K562 (cell line): ENCODE measurements around the gene JUNB. TPM values are rescaled to one million over a fixed set of nuclear protein-coding genes. Genes with fewer than 3 reads are reported as not detected.
A peak's percentile ranks its signal among the peaks of the same experiment; 100 is the strongest.

Source experiments
- CBFA2T2 ChIP-seq: fragments of 450-650 bp; conservative IDR thresholded peaks from 2 replicates; pipeline ENCODE4 v1.6.1; 2017; ENCODE audit warnings: mild to moderate bottlenecking
- CREM ChIP-seq: IDR thresholded peaks from 2 replicates; pipeline ENCODE4 v1.6.1; 2014; ENCODE audit warnings: antibody characterized with exemption, low read depth
- CXXC5 ChIP-seq: fragments of 250-450 bp; sonication (Bioruptor Pico); IDR thresholded peaks from 2 replicates; pipeline ENCODE4 v1.8.0; 2022; ENCODE audit warnings: inconsistent platforms, mild to moderate bottlenecking, moderate library complexity
- GTF2E2 ChIP-seq: fragments of 200-800 bp; sonication (Bioruptor generic); IDR thresholded peaks from 2 replicates; pipeline ENCODE4 v1.6.1; 2016; ENCODE audit warnings: missing genetic modification characterization, missing compliant biosample characterization
- HIVEP1 ChIP-seq: fragments of 250-450 bp; sonication (Bioruptor Pico); IDR thresholded peaks from 2 replicates; pipeline ENCODE4 v1.4.0; 2020; ENCODE audit warnings: mild to moderate bottlenecking
- MAFK ChIP-seq: IDR thresholded peaks from 2 replicates; pipeline ENCODE4 v1.6.1; 2011; ENCODE audit warnings: low read length, improper control_type of control experiment
- NFXL1 ChIP-seq: fragments of 450-650 bp; formaldehyde crosslinking; IDR thresholded peaks from 2 replicates; pipeline ENCODE4 v1.4.0; 2021; ENCODE audit warnings: mild to moderate bottlenecking
- NRF1 ChIP-seq, 2 experiments: fragments of 450-650 bp; IDR thresholded peaks in 1 of 2; conservative IDR thresholded peaks in 1 of 2; 2 replicates each; pipeline ENCODE4 v1.6.1; 2014; ENCODE audit warnings: mild to moderate bottlenecking in 2 of 2
- POLR2B ChIP-seq: fragments of 450-650 bp; IDR thresholded peaks from 2 replicates; pipeline ENCODE4 v1.6.1; 2018; ENCODE audit warnings: low read depth; ENCODE audit not compliant: partially characterized antibody
- PRMT5 ChIP-seq: sonication (generic); formaldehyde crosslinking; IDR thresholded peaks from 2 replicates; pipeline ENCODE4 v1.5.0; 2020; ENCODE audit warnings: missing genetic modification reagents
- SIRT6 ChIP-seq: IDR thresholded peaks from one replicate; pipeline ENCODE4 v1.6.1; 2012; ENCODE audit warnings: low read depth, mild to moderate bottlenecking, control low read depth, inconsistent platforms, low read length, moderate library complexity
- SMARCB1 ChIP-seq: IDR thresholded peaks from 2 replicates; pipeline ENCODE4 v1.6.1; 2011; ENCODE audit warnings: improper control_type of control experiment, low read depth; ENCODE audit not compliant: insufficient read length
- SRSF9 ChIP-seq: fragments of 200-400 bp; formaldehyde crosslinking; IDR thresholded peaks from 2 replicates; pipeline ENCODE4 v1.6.1; 2017; ENCODE audit warnings: low read depth, low read length, borderline replicate concordance
- ZC3H8 ChIP-seq: fragments of 450-650 bp; IDR thresholded peaks from 2 replicates; pipeline ENCODE4 v1.6.1; 2017
- ZFP30 ChIP-seq: fragments of 250-450 bp; sonication (Bioruptor Pico); IDR thresholded peaks from 2 replicates; pipeline ENCODE4 v1.8.0; 2022; ENCODE audit warnings: moderate library complexity, mild to moderate bottlenecking, inconsistent platforms, borderline replicate concordance
- ZNF133 ChIP-seq: fragments of 250-450 bp; sonication (Bioruptor Pico); IDR thresholded peaks from 2 replicates; pipeline ENCODE4 v1.4.0; 2020; ENCODE audit warnings: mild to moderate bottlenecking
- ZNF699 ChIP-seq: fragments of 250-450 bp; sonication (Bioruptor Pico); IDR thresholded peaks from 2 replicates; pipeline ENCODE4 v1.8.0; 2021; ENCODE audit warnings: mild to moderate bottlenecking, moderate library complexity; ENCODE audit not compliant: insufficient replicate concordance
- polyA plus RNA-seq, 8 experiments: library from polyadenylated mRNA; depleted of rRNA in 4 of 8; stranded (reverse) in 5 of 8; unstranded in 3 of 8; fragments of >200 nt; fragmentation: Nextera tagmentation in 2 of 8; fragmentation: Illumina TruSeq in 1 of 8; extraction: Ambion mirVana in 2 of 8; extraction: Trizol in 1 of 8; gene quantifications; 2 replicates each; pipeline versions ENCODE4 v1.2.1 to v1.2.3, GENCODE V29; 2011 to 2014; ENCODE audit warnings: inconsistent platforms in 1 of 8, missing spikeins in 1 of 8
- total RNA-seq, 7 experiments: library from RNA; depleted of rRNA in 6 of 7; stranded (reverse); fragments of >200 nt in 6 of 7; fragmentation: Illumina TruSeq in 2 of 7; extraction: Trizol in 2 of 7; gene quantifications; 2 replicates each; pipeline versions ENCODE4 v1.2.1 to v1.2.3, GENCODE V29; 2011 to 2021; ENCODE audit warnings: low replicate concordance in 1 of 7
- TF ChIP-seq, protein P1 (sequence below): sonication (generic); formaldehyde crosslinking; IDR thresholded peaks from 2 replicates; pipeline ENCODE4 v1.8.0; 2023; ENCODE audit warnings: missing genetic modification reagents, mild to moderate bottlenecking, borderline replicate concordance
- TF ChIP-seq, protein P2 (sequence below): sonication (generic); formaldehyde crosslinking; IDR thresholded peaks from 2 replicates; pipeline ENCODE4 v1.8.0; 2022; ENCODE audit warnings: mild to moderate bottlenecking, missing genetic modification reagents, borderline replicate concordance
- TF ChIP-seq, protein P3 (sequence below): sonication (generic); formaldehyde crosslinking; IDR thresholded peaks from 2 replicates; pipeline ENCODE4 v1.8.0; 2022; ENCODE audit warnings: missing genetic modification reagents, mild to moderate bottlenecking, moderate library complexity, borderline replicate concordance

Gene JUNB
- total and polyA plus RNA-seq, 9 of the 15 experiments (the other 6 are each of a cell fraction or from before 2014, with no cell fraction given) = 0.23 to 88.1 (median 13.1) TPM

DNA sequence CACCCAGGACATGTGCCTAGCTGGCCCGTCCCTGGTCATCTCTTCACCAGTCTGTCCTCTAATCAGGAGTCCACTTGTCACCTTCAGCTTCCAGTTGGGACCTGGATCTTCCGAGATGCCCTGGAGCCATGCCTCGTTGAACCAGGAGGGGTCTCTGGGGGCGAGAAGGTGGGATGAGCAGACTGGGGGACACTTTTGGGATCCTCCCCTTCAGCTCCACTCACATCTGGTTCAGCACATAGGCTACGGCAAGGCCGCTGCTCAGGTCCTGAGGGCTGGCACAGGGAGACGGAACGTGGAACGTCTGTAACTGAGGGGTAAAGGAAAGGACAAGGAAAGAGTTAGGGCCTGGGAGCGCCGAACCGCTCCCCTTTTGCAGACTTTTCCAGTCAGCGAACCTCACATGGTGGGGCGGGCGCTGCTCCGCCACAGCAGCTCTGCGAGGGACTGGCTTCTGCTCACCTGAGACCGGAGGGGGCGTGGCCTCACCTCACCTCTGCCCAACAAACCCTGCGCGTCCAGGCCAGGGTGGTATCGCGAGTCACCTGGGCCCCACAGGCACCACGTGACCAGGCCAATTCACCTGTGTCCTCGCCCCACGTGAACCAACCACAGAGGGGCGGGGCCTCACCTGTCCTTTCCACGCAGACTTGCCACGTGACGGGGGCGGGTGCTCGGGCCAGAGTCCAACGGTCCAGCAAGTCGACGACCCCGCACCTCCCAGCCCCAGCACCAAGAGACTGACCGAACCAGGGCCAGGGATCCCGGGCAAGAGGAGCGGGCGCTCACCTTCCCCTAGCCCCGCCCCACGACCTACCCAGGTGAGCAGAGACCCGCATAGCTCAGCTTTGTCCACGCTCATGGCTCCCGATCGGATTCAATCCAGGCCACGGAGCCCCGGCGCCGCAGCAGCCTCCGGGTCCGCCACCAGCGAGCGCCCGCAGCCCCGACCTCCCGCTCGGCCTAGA lies 16.4 kb upstream of the JUNB start, which contains the start of gene HOOK2 (continued):
- TF ChIP-seq, protein P1, sequence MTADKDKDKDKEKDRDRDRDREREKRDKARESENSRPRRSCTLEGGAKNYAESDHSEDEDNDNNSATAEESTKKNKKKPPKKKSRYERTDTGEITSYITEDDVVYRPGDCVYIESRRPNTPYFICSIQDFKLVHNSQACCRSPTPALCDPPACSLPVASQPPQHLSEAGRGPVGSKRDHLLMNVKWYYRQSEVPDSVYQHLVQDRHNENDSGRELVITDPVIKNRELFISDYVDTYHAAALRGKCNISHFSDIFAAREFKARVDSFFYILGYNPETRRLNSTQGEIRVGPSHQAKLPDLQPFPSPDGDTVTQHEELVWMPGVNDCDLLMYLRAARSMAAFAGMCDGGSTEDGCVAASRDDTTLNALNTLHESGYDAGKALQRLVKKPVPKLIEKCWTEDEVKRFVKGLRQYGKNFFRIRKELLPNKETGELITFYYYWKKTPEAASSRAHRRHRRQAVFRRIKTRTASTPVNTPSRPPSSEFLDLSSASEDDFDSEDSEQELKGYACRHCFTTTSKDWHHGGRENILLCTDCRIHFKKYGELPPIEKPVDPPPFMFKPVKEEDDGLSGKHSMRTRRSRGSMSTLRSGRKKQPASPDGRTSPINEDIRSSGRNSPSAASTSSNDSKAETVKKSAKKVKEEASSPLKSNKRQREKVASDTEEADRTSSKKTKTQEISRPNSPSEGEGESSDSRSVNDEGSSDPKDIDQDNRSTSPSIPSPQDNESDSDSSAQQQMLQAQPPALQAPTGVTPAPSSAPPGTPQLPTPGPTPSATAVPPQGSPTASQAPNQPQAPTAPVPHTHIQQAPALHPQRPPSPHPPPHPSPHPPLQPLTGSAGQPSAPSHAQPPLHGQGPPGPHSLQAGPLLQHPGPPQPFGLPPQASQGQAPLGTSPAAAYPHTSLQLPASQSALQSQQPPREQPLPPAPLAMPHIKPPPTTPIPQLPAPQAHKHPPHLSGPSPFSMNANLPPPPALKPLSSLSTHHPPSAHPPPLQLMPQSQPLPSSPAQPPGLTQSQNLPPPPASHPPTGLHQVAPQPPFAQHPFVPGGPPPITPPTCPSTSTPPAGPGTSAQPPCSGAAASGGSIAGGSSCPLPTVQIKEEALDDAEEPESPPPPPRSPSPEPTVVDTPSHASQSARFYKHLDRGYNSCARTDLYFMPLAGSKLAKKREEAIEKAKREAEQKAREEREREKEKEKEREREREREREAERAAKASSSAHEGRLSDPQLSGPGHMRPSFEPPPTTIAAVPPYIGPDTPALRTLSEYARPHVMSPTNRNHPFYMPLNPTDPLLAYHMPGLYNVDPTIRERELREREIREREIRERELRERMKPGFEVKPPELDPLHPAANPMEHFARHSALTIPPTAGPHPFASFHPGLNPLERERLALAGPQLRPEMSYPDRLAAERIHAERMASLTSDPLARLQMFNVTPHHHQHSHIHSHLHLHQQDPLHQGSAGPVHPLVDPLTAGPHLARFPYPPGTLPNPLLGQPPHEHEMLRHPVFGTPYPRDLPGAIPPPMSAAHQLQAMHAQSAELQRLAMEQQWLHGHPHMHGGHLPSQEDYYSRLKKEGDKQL (CRISPR knock-in tag) = no peak
- no peak for TF ChIP-seq POLR2B
- no peak for TF ChIP-seq NFXL1
- no peak for TF ChIP-seq SMARCB1
- no peak for TF ChIP-seq GTF2E2 (tag)
- TF ChIP-seq HIVEP1 = 0 out of 2 replicates have a peak, but pooled peaks have one; percentile 49
- TF ChIP-seq ZNF699 (CRISPR knock-in tag) = no peak
- no peak for TF ChIP-seq PRMT5 (CRISPR knock-in tag)
- no peak; a peak in 1 of 4 replicates for TF ChIP-seq NRF1 (conservative IDR thresholded peaks at IDR 0.05 in 1 of 2, IDR thresholded peaks at IDR 0.05 in 1 of 2)
- TF ChIP-seq, protein P2, sequence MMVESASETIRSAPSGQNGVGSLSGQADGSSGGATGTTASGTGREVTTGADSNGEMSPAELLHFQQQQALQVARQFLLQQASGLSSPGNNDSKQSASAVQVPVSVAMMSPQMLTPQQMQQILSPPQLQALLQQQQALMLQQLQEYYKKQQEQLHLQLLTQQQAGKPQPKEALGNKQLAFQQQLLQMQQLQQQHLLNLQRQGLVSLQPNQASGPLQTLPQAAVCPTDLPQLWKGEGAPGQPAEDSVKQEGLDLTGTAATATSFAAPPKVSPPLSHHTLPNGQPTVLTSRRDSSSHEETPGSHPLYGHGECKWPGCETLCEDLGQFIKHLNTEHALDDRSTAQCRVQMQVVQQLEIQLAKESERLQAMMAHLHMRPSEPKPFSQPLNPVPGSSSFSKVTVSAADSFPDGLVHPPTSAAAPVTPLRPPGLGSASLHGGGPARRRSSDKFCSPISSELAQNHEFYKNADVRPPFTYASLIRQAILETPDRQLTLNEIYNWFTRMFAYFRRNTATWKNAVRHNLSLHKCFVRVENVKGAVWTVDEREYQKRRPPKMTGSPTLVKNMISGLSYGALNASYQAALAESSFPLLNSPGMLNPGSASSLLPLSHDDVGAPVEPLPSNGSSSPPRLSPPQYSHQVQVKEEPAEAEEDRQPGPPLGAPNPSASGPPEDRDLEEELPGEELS (CRISPR knock-in tag) = no peak
- TF ChIP-seq MAFK = no peak
- peak; percentile 62 for TF ChIP-seq CBFA2T2
- TF ChIP-seq ZFP30 (CRISPR knock-in tag) = no peak
- no peak for TF ChIP-seq ZC3H8
- TF ChIP-seq CREM = no peak
- no peak for TF ChIP-seq SIRT6
- TF ChIP-seq ZNF133 (CRISPR knock-in tag) = no peak
- TF ChIP-seq, protein P3, sequence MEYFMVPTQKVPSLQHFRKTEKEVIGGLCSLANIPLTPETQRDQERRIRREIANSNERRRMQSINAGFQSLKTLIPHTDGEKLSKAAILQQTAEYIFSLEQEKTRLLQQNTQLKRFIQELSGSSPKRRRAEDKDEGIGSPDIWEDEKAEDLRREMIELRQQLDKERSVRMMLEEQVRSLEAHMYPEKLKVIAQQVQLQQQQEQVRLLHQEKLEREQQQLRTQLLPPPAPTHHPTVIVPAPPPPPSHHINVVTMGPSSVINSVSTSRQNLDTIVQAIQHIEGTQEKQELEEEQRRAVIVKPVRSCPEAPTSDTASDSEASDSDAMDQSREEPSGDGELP = 0 out of 2 replicates have a peak, but pooled peaks have one; percentile 37
- TF ChIP-seq SRSF9 = no peak
- TF ChIP-seq CXXC5 = no peak
